HL-60 (cell line): ENCODE measurements around the gene IVL.

Experiments used
- DNase-seq, 2 experiments: peaks; one replicate each; pipeline ENCODE4 v3.0.0-alpha.2; 2010 to 2020; ENCODE audit warnings: low read depth in 1 of 2, low spot score in 1 of 2
- H3K27ac ChIP-seq: fragments of 250-450 bp; sonication (Bioruptor Pico); replicated peaks from 2 replicates; pipeline ENCODE4 v1.5.1; 2020; ENCODE audit warnings: mild to moderate bottlenecking, moderate library complexity
- H3K27me3 ChIP-seq: fragments of 250-450 bp; sonication (Bioruptor Pico); 2 replicates; pipeline ENCODE4 v1.5.1; 2021; ENCODE audit warnings: mild to moderate bottlenecking, moderate library complexity; ENCODE audit not compliant: insufficient read depth, poor library complexity, severe bottlenecking
- H3K4me3 ChIP-seq: replicated peaks from 2 replicates; pipeline ENCODE4 v1.5.1; 2011; ENCODE audit warnings: mild to moderate bottlenecking, control low read depth, low read length; ENCODE audit not compliant: insufficient read depth
- GABPA ChIP-seq: IDR thresholded peaks from 2 replicates; pipeline ENCODE4 v1.6.1; 2012; ENCODE audit warnings: low read depth
- POLR2AphosphoS5 ChIP-seq: IDR thresholded peaks from 2 replicates; pipeline ENCODE4 v1.6.1; 2012; ENCODE audit warnings: low read depth
- SPI1 ChIP-seq: IDR thresholded peaks from 2 replicates; pipeline ENCODE4 v1.6.1; 2012; ENCODE audit warnings: low read depth, mild to moderate bottlenecking, borderline replicate concordance
- TF ChIP-seq, protein P1 (sequence below): IDR thresholded peaks from one replicate; pipeline ENCODE4 v1.5.1; 2011; ENCODE audit warnings: low read length, control low read depth, inconsistent platforms; ENCODE audit not compliant: insufficient read depth
- TF ChIP-seq, protein P2 (sequence below): IDR thresholded peaks from 2 replicates; pipeline ENCODE4 v1.6.1; 2012; ENCODE audit warnings: low read depth; ENCODE audit not compliant: insufficient replicate concordance

IVL gene

GRCh38 chr1:152876827-152877226, 31.5 kb upstream of the IVL start:
- Histone ChIP-seq H3K27ac (no peak overlapping the region), H3K4me3 (no peak overlapping the region), H3K27me3 (peaks cover 2% of the 10 kb centered on the region)
- DNase-seq, result no peak
- TF ChIP-seq SPI1 (no peak), POLR2AphosphoS5 (no peak), GABPA (no peak)
- TF ChIP-seq, protein P1, sequence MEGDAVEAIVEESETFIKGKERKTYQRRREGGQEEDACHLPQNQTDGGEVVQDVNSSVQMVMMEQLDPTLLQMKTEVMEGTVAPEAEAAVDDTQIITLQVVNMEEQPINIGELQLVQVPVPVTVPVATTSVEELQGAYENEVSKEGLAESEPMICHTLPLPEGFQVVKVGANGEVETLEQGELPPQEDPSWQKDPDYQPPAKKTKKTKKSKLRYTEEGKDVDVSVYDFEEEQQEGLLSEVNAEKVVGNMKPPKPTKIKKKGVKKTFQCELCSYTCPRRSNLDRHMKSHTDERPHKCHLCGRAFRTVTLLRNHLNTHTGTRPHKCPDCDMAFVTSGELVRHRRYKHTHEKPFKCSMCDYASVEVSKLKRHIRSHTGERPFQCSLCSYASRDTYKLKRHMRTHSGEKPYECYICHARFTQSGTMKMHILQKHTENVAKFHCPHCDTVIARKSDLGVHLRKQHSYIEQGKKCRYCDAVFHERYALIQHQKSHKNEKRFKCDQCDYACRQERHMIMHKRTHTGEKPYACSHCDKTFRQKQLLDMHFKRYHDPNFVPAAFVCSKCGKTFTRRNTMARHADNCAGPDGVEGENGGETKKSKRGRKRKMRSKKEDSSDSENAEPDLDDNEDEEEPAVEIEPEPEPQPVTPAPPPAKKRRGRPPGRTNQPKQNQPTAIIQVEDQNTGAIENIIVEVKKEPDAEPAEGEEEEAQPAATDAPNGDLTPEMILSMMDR, result no peak
- TF ChIP-seq, protein P2, sequence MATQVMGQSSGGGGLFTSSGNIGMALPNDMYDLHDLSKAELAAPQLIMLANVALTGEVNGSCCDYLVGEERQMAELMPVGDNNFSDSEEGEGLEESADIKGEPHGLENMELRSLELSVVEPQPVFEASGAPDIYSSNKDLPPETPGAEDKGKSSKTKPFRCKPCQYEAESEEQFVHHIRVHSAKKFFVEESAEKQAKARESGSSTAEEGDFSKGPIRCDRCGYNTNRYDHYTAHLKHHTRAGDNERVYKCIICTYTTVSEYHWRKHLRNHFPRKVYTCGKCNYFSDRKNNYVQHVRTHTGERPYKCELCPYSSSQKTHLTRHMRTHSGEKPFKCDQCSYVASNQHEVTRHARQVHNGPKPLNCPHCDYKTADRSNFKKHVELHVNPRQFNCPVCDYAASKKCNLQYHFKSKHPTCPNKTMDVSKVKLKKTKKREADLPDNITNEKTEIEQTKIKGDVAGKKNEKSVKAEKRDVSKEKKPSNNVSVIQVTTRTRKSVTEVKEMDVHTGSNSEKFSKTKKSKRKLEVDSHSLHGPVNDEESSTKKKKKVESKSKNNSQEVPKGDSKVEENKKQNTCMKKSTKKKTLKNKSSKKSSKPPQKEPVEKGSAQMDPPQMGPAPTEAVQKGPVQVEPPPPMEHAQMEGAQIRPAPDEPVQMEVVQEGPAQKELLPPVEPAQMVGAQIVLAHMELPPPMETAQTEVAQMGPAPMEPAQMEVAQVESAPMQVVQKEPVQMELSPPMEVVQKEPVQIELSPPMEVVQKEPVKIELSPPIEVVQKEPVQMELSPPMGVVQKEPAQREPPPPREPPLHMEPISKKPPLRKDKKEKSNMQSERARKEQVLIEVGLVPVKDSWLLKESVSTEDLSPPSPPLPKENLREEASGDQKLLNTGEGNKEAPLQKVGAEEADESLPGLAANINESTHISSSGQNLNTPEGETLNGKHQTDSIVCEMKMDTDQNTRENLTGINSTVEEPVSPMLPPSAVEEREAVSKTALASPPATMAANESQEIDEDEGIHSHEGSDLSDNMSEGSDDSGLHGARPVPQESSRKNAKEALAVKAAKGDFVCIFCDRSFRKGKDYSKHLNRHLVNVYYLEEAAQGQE, result no peak

GRCh38 chr1:152878042-152878441, 30.3 kb upstream of the IVL start, which contains the start of gene SMCP:
Gene SMCP (plus strand): TSS chr1:152878322. CDS start chr1:152884423, 6,101 bp downstream.
- TF ChIP-seq, protein P2, result no peak
- TF ChIP-seq GABPA (no peak), POLR2AphosphoS5 (no peak), SPI1 (no peak)
- TF ChIP-seq, protein P1, result no peak
- peaks cover 2% of the 10 kb centered on the region for H3K27me3 ChIP-seq
- DNase-seq, result peak in 1 of 2 experiments; percentile 9
- no peak within 1 kb of the TSS for H3K27ac ChIP-seq
- no peak within 1 kb of the TSS for H3K4me3 ChIP-seq

DNA sequence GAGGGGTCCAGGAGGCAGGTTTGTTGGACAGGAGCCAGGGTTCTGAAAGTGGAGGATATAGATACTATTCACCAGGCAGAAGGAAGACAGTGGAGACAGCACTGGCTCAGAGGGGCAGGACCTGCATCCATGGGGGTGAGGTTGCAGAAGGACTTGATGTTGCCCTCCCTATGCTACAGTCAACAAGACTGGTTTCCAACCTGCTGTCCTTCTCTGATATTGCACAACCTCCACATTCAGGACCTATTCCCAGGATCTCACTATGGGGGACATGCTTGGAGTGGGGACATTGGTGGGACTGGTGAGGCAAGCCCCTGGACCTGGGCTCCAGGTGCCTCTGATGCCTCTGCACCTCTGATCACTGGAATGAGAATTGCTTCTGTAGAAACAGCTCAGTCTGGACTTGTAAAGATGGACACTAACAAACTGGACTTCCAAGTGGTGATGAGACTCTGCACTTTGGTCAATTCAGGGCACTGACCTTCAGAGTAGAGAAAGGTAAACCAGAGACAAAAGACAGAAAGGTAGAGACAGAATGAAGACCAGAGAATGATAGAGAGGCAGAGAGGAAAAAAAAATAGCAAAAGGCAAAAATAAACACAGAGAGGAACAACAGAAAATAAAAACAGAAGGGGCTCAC, 28.7 kb upstream of the IVL start:
- TF ChIP-seq GABPA (no peak), SPI1 (no peak), POLR2AphosphoS5 (no peak)
- TF ChIP-seq, protein P1, result no peak
- TF ChIP-seq, protein P2, result no peak
- no peak for DNase-seq
- peaks cover 2% of the 10 kb centered on the region for H3K27me3 ChIP-seq
- H3K27ac ChIP-seq, result no peak overlapping the region
- H3K4me3 ChIP-seq, result no peak overlapping the region
